ENCODE measurements around the gene SF3B3.

Gene SF3B3

GRCh38 chr16:70565053-70565452 is 41.4 kb downstream of the SF3B3 start:
- H3K4me3 ChIP-seq (ENCODE audit: low read depth, low read length) = no peak overlapping the region
- no peak for TF ChIP-seq CTCF (IDR thresholded peaks at IDR 0.05; ENCODE audit: low read depth, low read length, missing control alignments)
- no peak for DNase-seq (ENCODE audit: low read depth)

GRCh38 chr16:70568601-70569237 is 45.1 kb downstream of the SF3B3 start:
- DNase-seq (ENCODE audit: low read depth) = no peak
- H3K4me3 ChIP-seq (ENCODE audit: low read depth, low read length) = no peak overlapping the region
- TF ChIP-seq CTCF (IDR thresholded peaks at IDR 0.05; ENCODE audit: low read depth, low read length, missing control alignments) = no peak

GRCh38 chr16:70569752-70570151 is 46.1 kb downstream of the SF3B3 start:
- H3K4me3 ChIP-seq (ENCODE audit: low read depth, low read length) = no peak overlapping the region
- no peak for TF ChIP-seq CTCF (IDR thresholded peaks at IDR 0.05; ENCODE audit: low read depth, low read length, missing control alignments)

GRCh38 chr16:70570967-70571570 is 47.5 kb downstream of the SF3B3 start:
- no peak for DNase-seq (ENCODE audit: low read depth)
- no peak for TF ChIP-seq CTCF (IDR thresholded peaks at IDR 0.05; ENCODE audit: low read depth, low read length, missing control alignments)
- H3K4me3 ChIP-seq (ENCODE audit: low read depth, low read length) = no peak overlapping the region

More at GRCh38 chr16:70569752-70570151, 46.1 kb downstream of the SF3B3 start:
- DNase-seq (ENCODE audit: low read depth) = no peak

GRCh38 chr16:70571623-70572022 is 48.0 kb downstream of the SF3B3 start:
- no peak for TF ChIP-seq CTCF (IDR thresholded peaks at IDR 0.05; ENCODE audit: low read depth, low read length, missing control alignments)
- no peak overlapping the region for H3K4me3 ChIP-seq (ENCODE audit: low read depth, low read length)
- DNase-seq (ENCODE audit: low read depth) = no peak

- DNase-seq (ENCODE audit: low read depth) = no peak
- no peak for TF ChIP-seq CTCF (IDR thresholded peaks at IDR 0.05; ENCODE audit: low read depth, low read length, missing control alignments)
- H3K4me3 ChIP-seq (ENCODE audit: low read depth, low read length) = no peak overlapping the region
These were observed 48.7 kb downstream of the SF3B3 start for GRCh38 chr16:70572050-70572925.
